GM21717 (cell line): Measurements from ENCODE around the gene KAZALD1.
A peak's percentile ranks its signal among the peaks of the same experiment; 100 is the strongest.
"Not testable (repeated sequence)": the region's sequence is repeated elsewhere in the genome, so short reads cannot be mapped to it uniquely, and the experiment has no call there.

Experiments
- ATAC-seq: cut with Tn5 transposase; IDR thresholded peaks from one replicate; pipeline ENCODE4 v1.9.1; 2021; ENCODE audit warnings: mild to moderate bottlenecking, moderate library complexity; ENCODE audit not compliant: unreplicated experiment

KAZALD1 gene

GRCh38 chr10:101030496-101031127 is 31.2 kb upstream of the KAZALD1 start:
- no peak for ATAC-seq

- peak; percentile 88 for ATAC-seq
Observed at GRCh38 chr10:101031128-101031795, 30.5 kb upstream of the KAZALD1 start, which contains the start of the genes PDZD7 and SFXN3. Gene PDZD7, minus strand, starts transcription at chr10:101031129. Its CDS starts 910 bp downstream, at chr10:101030219. Gene SFXN3, plus strand, starts transcription at chr10:101031234. Its CDS starts 3,461 bp downstream, at chr10:101034695.

GRCh38 chr10:101031796-101032636 is 29.8 kb upstream of the KAZALD1 start:
- ATAC-seq: no peak

GRCh38 chr10:101032637-101033224 is 29.1 kb upstream of the KAZALD1 start:
- ATAC-seq: no peak

GRCh38 chr10:101033276-101033675 is 28.5 kb upstream of the KAZALD1 start:
- no peak for ATAC-seq

GRCh38 chr10:101034404-101034803 is 27.4 kb upstream of the KAZALD1 start:
- not testable (repeated sequence) for ATAC-seq

GRCh38 chr10:101035314-101035713 is 26.5 kb upstream of the KAZALD1 start:
- ATAC-seq: no peak

- no peak for ATAC-seq
Observed at GRCh38 chr10:101035916-101036702, 25.7 kb upstream of the KAZALD1 start.

GRCh38 chr10:101036726-101037125 is 25.1 kb upstream of the KAZALD1 start:
- ATAC-seq: no peak

GRCh38 chr10:101038484-101038883 is 23.3 kb upstream of the KAZALD1 start:
- no peak for ATAC-seq

- ATAC-seq: no peak
Observed at GRCh38 chr10:101040061-101040460, 21.7 kb upstream of the KAZALD1 start.

GRCh38 chr10:101040851-101041250 is 20.9 kb upstream of the KAZALD1 start:
- no peak for ATAC-seq

- ATAC-seq: peak; percentile 46
Observed at GRCh38 chr10:101041252-101041761, 20.5 kb upstream of the KAZALD1 start.

- no peak for ATAC-seq
Observed at GRCh38 chr10:101042118-101042517, 19.7 kb upstream of the KAZALD1 start.

GRCh38 chr10:101042667-101043362 is 19.0 kb upstream of the KAZALD1 start:
- peak; percentile 94 for ATAC-seq

GRCh38 chr10:101043363-101043707 is 18.5 kb upstream of the KAZALD1 start:
- ATAC-seq: no peak

- ATAC-seq: no peak
Observed at GRCh38 chr10:101044117-101044516, 17.7 kb upstream of the KAZALD1 start.

GRCh38 chr10:101046332-101047238 is 15.2 kb upstream of the KAZALD1 start:
- no peak for ATAC-seq

GRCh38 chr10:101047268-101047667 is 14.5 kb upstream of the KAZALD1 start:
- ATAC-seq: no peak
